Measurements from ENCODE around the gene CACNG7. TPM values are rescaled to one million over a fixed set of nuclear protein-coding genes. Genes with fewer than 3 reads are reported as not detected.

The CACNG7 gene
- polyA plus RNA-seq, 1 donor from 2014 or later = 27.8 TPM

- H3K4me3 ChIP-seq (ENCODE audit: low read length) = peak overlapping the region; percentile 74
- no peaks in the 10 kb centered on the region for H3K9me2 ChIP-seq (ENCODE audit: insufficient read depth, low read length)
- H3K36me3 ChIP-seq (ENCODE audit: insufficient read depth, low read length) = no peaks in the 10 kb centered on the region
- peak overlapping the region; percentile 66 for H3K9ac ChIP-seq (ENCODE audit: low read length)
- no peaks in the 10 kb centered on the region for H3F3A ChIP-seq (ENCODE audit: insufficient read depth, low read length, poor library complexity, severe bottlenecking)
- no peaks in the 10 kb centered on the region for H4K20me1 ChIP-seq (ENCODE audit: insufficient read depth)
- peak overlapping the region; percentile 74 for H2AFZ ChIP-seq (ENCODE audit: low read depth, low read length)
- H3K9me3 ChIP-seq (ENCODE audit: low read length) = no peaks in the 10 kb centered on the region
- no peaks in the 10 kb centered on the region for H3K27me3 ChIP-seq (ENCODE audit: insufficient read depth, low read depth, low read length)
- peak overlapping the region; percentile 94 for H3K4me2 ChIP-seq (ENCODE audit: low read length)
- peak overlapping the region; percentile 67 for H3K27ac ChIP-seq (ENCODE audit: low read length)
- TF ChIP-seq RAD21 (conservative IDR thresholded peaks at IDR 0.05) (peak; percentile 16), EP300 (conservative IDR thresholded peaks at IDR 0.05; ENCODE audit: poor library complexity, severe bottlenecking) (peak; percentile 52), MXI1 (conservative IDR thresholded peaks at IDR 0.05; ENCODE audit: poor library complexity, severe bottlenecking) (peak; percentile 66), POLR2AphosphoS5 (IDR thresholded peaks at IDR 0.05) (peak; percentile 56), REST (IDR thresholded peaks at IDR 0.05; ENCODE audit: borderline replicate concordance) (no peak), EZH2 (IDR thresholded peaks at IDR 0.05; ENCODE audit: borderline replicate concordance, insufficient read depth, low read length, poor library complexity, severe bottlenecking) (no peak), SMC3 (conservative IDR thresholded peaks at IDR 0.05; ENCODE audit: poor library complexity) (no peak), CTCF (IDR thresholded peaks at IDR 0.05; ENCODE audit: poor library complexity, severe bottlenecking) (no peak), TAF1 (IDR thresholded peaks at IDR 0.05; ENCODE audit: low read depth) (no peak)
- no peaks in the 10 kb centered on the region for H3K79me2 ChIP-seq (replicated peaks; ENCODE audit: insufficient read depth, low read length)
These were observed 29.7 kb upstream of the CACNG7 start for GRCh38 chr19:53879140-53880081.

GRCh38 chr19:53880711-53881481 lies 28.2 kb upstream of the CACNG7 start:
- Histone ChIP-seq H3K27ac (ENCODE audit: low read length) (peak overlapping the region; percentile 16), H3K9me2 (ENCODE audit: insufficient read depth, low read length) (no peaks in the 10 kb centered on the region), H4K20me1 (ENCODE audit: insufficient read depth) (no peaks in the 10 kb centered on the region), H2AFZ (ENCODE audit: low read depth, low read length) (peak overlapping the region; percentile 4), H3K36me3 (ENCODE audit: insufficient read depth, low read length) (no peaks in the 10 kb centered on the region), H3K4me2 (ENCODE audit: low read length) (peak overlapping the region; percentile 37), H3K4me3 (ENCODE audit: low read length) (peak overlapping the region; percentile 70), H3K79me2 (replicated peaks; ENCODE audit: insufficient read depth, low read length) (no peaks in the 10 kb centered on the region), H3K27me3 (ENCODE audit: insufficient read depth, low read depth, low read length) (no peaks in the 10 kb centered on the region), H3F3A (ENCODE audit: insufficient read depth, low read length, poor library complexity, severe bottlenecking) (no peaks in the 10 kb centered on the region), H3K9me3 (ENCODE audit: low read length) (no peaks in the 10 kb centered on the region), H3K9ac (ENCODE audit: low read length) (peak overlapping the region; percentile 66)
- TF ChIP-seq CTCF (IDR thresholded peaks at IDR 0.05; ENCODE audit: poor library complexity, severe bottlenecking) (no peak), POLR2AphosphoS5 (IDR thresholded peaks at IDR 0.05) (no peak), MXI1 (conservative IDR thresholded peaks at IDR 0.05; ENCODE audit: poor library complexity, severe bottlenecking) (no peak), RAD21 (conservative IDR thresholded peaks at IDR 0.05) (no peak), REST (IDR thresholded peaks at IDR 0.05; ENCODE audit: borderline replicate concordance) (no peak), TAF1 (IDR thresholded peaks at IDR 0.05; ENCODE audit: low read depth) (no peak), EP300 (conservative IDR thresholded peaks at IDR 0.05; ENCODE audit: poor library complexity, severe bottlenecking) (no peak), SMC3 (conservative IDR thresholded peaks at IDR 0.05; ENCODE audit: poor library complexity) (no peak), EZH2 (IDR thresholded peaks at IDR 0.05; ENCODE audit: borderline replicate concordance, insufficient read depth, low read length, poor library complexity, severe bottlenecking) (no peak)
